Jurkat, Clone E6-1 (cell line): ENCODE data around the gene FADS6. TPM values are rescaled to one million over a fixed set of nuclear protein-coding genes. Genes with fewer than 3 reads are reported as not detected.

Source experiments
- DNase-seq: peaks from one replicate; pipeline ENCODE4 v3.0.0-alpha.2; 2011; ENCODE audit warnings: low read depth, low spot score
- H3K4me3 ChIP-seq: 2 replicates; pipeline ENCODE4 v1.5.1; 2011; ENCODE audit warnings: mild to moderate bottlenecking, low read length, control low read depth, moderate library complexity
- polyA plus RNA-seq: library from polyadenylated mRNA; unstranded; fragments of >200 nt; gene quantifications from one replicate; pipeline ENCODE4 v1.2.1, GENCODE V29; 2012; ENCODE audit warnings: missing spikeins; ENCODE audit not compliant: insufficient read length, insufficient read depth

Gene FADS6
- polyA plus RNA-seq = not detected

- no peak within 1 kb of the TSS for H3K4me3 ChIP-seq
Observed at GRCh38 chr17:74892974-74893911, at the start of gene FADS6. Gene FADS6 (minus strand): TSS chr17:74893633. CDS start chr17:74893595, 38 bp downstream.

GRCh38 chr17:74941128-74941725 is 47.8 kb upstream of the FADS6 start:
- no peak overlapping the region for H3K4me3 ChIP-seq
- DNase-seq = no peak

More at GRCh38 chr17:74892974-74893911, at the start of gene FADS6:
- no peak for DNase-seq

- H3K4me3 ChIP-seq = no peak overlapping the region
- DNase-seq = no peak
Observed at GRCh38 chr17:74939534-74939933, 46.1 kb upstream of the FADS6 start.

GRCh38 chr17:74938194-74938950 is 44.9 kb upstream of the FADS6 start:
- no peak for DNase-seq

GRCh38 chr17:74937064-74938051 is 43.9 kb upstream of the FADS6 start:
- no peak overlapping the region for H3K4me3 ChIP-seq
- DNase-seq = no peak

More at GRCh38 chr17:74938194-74938950, 44.9 kb upstream of the FADS6 start:
- no peak overlapping the region for H3K4me3 ChIP-seq

GRCh38 chr17:74936470-74936799 is 43.0 kb upstream of the FADS6 start:
- no peak overlapping the region for H3K4me3 ChIP-seq
- DNase-seq = no peak

- no peak within 1 kb of the TSS for H3K4me3 ChIP-seq
- no peak for DNase-seq
Observed at GRCh38 chr17:74935585-74936469, 42.4 kb upstream of the FADS6 start, which contains the start of gene OTOP3. Gene OTOP3 (plus strand): TSS chr17:74935898. CDS start chr17:74935922, 24 bp downstream.

GRCh38 chr17:74935048-74935447 is 41.6 kb upstream of the FADS6 start:
- H3K4me3 ChIP-seq = no peak overlapping the region
- DNase-seq = no peak

GRCh38 chr17:74930535-74931036 is 37.2 kb upstream of the FADS6 start:
- DNase-seq = no peak
- no peak overlapping the region for H3K4me3 ChIP-seq

GRCh38 chr17:74928786-74929185 is 35.4 kb upstream of the FADS6 start:
- no peak overlapping the region for H3K4me3 ChIP-seq

GRCh38 chr17:74925242-74925641 is 31.8 kb upstream of the FADS6 start:
- no peak for DNase-seq
- H3K4me3 ChIP-seq = no peak overlapping the region

More at GRCh38 chr17:74928786-74929185, 35.4 kb upstream of the FADS6 start:
- DNase-seq = no peak

- no peak within 1 kb of the TSS; the same call in 1 of the 2 replicates for H3K4me3 ChIP-seq
- DNase-seq = no peak
Observed at GRCh38 chr17:74924250-74924948, 31.0 kb upstream of the FADS6 start, which contains the start of gene OTOP2. Gene OTOP2 (plus strand): TSS chr17:74924273. CDS start chr17:74924633, 360 bp downstream.

GRCh38 chr17:74923538-74924249 is 30.3 kb upstream of the FADS6 start:
- DNase-seq = no peak
- H3K4me3 ChIP-seq = no peak overlapping the region

GRCh38 chr17:74922694-74923537 is 29.5 kb upstream of the FADS6 start, which contains the start of gene USH1G:
Gene USH1G (minus strand): TSS chr17:74923255. CDS start chr17:74923073, 182 bp downstream.
- DNase-seq = no peak

GRCh38 chr17:74922172-74922571 is 28.7 kb upstream of the FADS6 start:
- H3K4me3 ChIP-seq = no peak overlapping the region
- no peak for DNase-seq

More at GRCh38 chr17:74922694-74923537, 29.5 kb upstream of the FADS6 start, which contains the start of gene USH1G:
- no peak within 1 kb of the TSS; the same call in 1 of the 2 replicates for H3K4me3 ChIP-seq
